Prostate gland (tissue), 2 donors: ENCODE measurements around the gene PPM1N. TPM values are rescaled to one million over a fixed set of nuclear protein-coding genes. Genes with fewer than 3 reads are reported as not detected.
A peak's percentile ranks its signal among the peaks of the same experiment; 100 is the strongest.

Source experiments
- DNase-seq: peaks from one replicate; pipeline ENCODE4 v3.0.0-alpha.2; 2019; ENCODE audit warnings: low spot score
- H3K27ac ChIP-seq, 2 donors: fragments of 200-600 bp; sonication (generic); 2 replicates each; pipeline ENCODE4 v1.5.1; 2017 to 2019
- H3K27me3 ChIP-seq: fragments of 200-600 bp; sonication (generic); replicated peaks from 2 replicates; pipeline ENCODE4 v1.5.1; 2019; ENCODE audit not compliant: insufficient read depth
- H3K36me3 ChIP-seq, 2 donors: fragments of 200-600 bp; sonication (generic); 1 replicate in 1 of 2; 2 replicates in 1 of 2; pipeline versions ENCODE4 v1.5.1 to v1.8.1; 2017 to 2019
- H3K4me1 ChIP-seq: fragments of 200-600 bp; sonication (generic); replicated peaks from 2 replicates; pipeline ENCODE4 v1.5.1; 2019
- H3K4me3 ChIP-seq, 2 donors: fragments of 200-600 bp; sonication (generic); 2 replicates each; pipeline ENCODE4 v1.5.1; 2017 to 2019
- H3K9me3 ChIP-seq: fragments of 200-600 bp; sonication (generic); 2 replicates; pipeline ENCODE4 v1.5.1; 2017
- POLR2A ChIP-seq: fragments of 450-650 bp; IDR thresholded peaks from one replicate; pipeline ENCODE4 v1.6.1; 2016; ENCODE audit warnings: antibody characterized with exemption, mild to moderate bottlenecking
- POLR2AphosphoS5 ChIP-seq: sonication (generic); formaldehyde crosslinking; IDR thresholded peaks from one replicate; pipeline ENCODE4 v1.6.1; 2017; ENCODE audit warnings: antibody characterized with exemption
- WGBS: methylation state at CpG from one replicate; pipeline ENCODE4 v1.1.5; 2018; 5-methylcytosine and 5-hydroxymethylcytosine counted together
- intact Hi-C: fragments of 100-400 bp; cut with DNase I; formaldehyde crosslinking; loops from one replicate; pipeline ENCODE4 v1.14.2; 2022
- total RNA-seq, 2 donors: library from RNA; depleted of rRNA; stranded (reverse); fragments of >200 nt; gene quantifications; one replicate each; pipeline ENCODE4 v1.1.0, GENCODE V29; 2016
- TF ChIP-seq, protein P1 (sequence below), 4 experiments: fragments of 200-600 bp in 2 of 4; fragments of 450-650 bp in 2 of 4; sonication (generic) in 2 of 4; IDR thresholded peaks; 1 replicate in 3 of 4; 2 replicates in 1 of 4; pipeline ENCODE4 v1.5.1; 2016 to 2019; ENCODE audit warnings: antibody characterized with exemption in 4 of 4, mild to moderate bottlenecking in 2 of 4, moderate library complexity in 2 of 4

The PPM1N gene
- total RNA-seq, 2 donors from 2014 or later = 0.36 to 1.8 TPM

DNA sequence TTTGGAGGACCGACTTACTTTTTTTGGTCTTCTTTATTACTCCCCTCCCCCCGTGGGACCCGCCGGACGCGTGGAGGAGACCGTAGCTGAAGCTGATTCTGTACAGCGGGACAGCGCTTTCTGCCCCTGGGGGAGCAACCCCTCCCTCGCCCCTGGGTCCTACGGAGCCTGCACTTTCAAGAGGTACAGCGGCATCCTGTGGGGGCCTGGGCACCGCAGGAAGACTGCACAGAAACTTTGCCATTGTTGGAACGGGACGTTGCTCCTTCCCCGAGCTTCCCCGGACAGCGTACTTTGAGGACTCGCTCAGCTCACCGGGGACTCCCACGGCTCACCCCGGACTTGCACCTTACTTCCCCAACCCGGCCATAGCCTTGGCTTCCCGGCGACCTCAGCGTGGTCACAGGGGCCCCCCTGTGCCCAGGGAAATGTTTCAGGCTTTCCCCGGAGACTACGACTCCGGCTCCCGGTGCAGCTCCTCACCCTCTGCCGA is 30.0 kb upstream of the PPM1N start:
- Histone ChIP-seq H3K9me3 (no peaks in the 10 kb centered on the region), H3K4me1 (peaks cover 10% of the 10 kb centered on the region), H3K27me3 (no peaks in the 10 kb centered on the region), H3K27ac (peak overlapping the region; percentile 98 to 99), H3K4me3 (peak overlapping the region; percentile 54 to 67), H3K36me3 (no peaks in the 10 kb centered on the region)
- intact Hi-C loops = no loop called here
- DNase-seq = no peak
- 1% methylated on average over 31 of the region's 31 CpGs for WGBS
- no peak for TF ChIP-seq POLR2AphosphoS5
- TF ChIP-seq, protein P1, sequence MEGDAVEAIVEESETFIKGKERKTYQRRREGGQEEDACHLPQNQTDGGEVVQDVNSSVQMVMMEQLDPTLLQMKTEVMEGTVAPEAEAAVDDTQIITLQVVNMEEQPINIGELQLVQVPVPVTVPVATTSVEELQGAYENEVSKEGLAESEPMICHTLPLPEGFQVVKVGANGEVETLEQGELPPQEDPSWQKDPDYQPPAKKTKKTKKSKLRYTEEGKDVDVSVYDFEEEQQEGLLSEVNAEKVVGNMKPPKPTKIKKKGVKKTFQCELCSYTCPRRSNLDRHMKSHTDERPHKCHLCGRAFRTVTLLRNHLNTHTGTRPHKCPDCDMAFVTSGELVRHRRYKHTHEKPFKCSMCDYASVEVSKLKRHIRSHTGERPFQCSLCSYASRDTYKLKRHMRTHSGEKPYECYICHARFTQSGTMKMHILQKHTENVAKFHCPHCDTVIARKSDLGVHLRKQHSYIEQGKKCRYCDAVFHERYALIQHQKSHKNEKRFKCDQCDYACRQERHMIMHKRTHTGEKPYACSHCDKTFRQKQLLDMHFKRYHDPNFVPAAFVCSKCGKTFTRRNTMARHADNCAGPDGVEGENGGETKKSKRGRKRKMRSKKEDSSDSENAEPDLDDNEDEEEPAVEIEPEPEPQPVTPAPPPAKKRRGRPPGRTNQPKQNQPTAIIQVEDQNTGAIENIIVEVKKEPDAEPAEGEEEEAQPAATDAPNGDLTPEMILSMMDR (IDR thresholded peaks at IDR 0.05) = peak in 1 of 4 experiments; percentile 10

DNA sequence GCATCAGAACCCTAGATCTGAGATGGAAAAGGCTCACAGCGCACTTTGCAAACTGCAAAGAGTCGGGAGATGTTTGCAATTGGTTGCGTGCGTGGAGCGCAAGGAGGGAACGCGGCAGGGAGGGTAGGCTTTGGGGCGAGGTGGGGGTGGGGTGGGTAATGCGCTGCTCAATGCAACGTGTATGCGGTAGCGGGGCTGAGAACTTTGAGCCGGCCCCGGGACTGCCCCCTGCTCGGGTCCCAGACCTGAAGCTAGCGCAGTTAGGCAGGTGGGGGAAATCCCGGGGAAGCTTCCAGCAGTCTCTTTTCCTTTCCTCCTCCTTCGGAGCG is 29.5 kb upstream of the PPM1N start:
- Histone ChIP-seq H3K27ac (peak overlapping the region; percentile 98 to 99), H3K27me3 (no peaks in the 10 kb centered on the region), H3K4me1 (peaks cover 10% of the 10 kb centered on the region), H3K4me3 (peak overlapping the region; percentile 54 to 67), H3K9me3 (no peaks in the 10 kb centered on the region), H3K36me3 (no peaks in the 10 kb centered on the region)
- intact Hi-C loops = no loop called here
- 1% methylated on average over 19 of the region's 19 CpGs for WGBS
- no peak for TF ChIP-seq POLR2A
- TF ChIP-seq, protein P1 (IDR thresholded peaks at IDR 0.05) = no peak
- no peak for TF ChIP-seq POLR2AphosphoS5
- no peak for DNase-seq

DNA sequence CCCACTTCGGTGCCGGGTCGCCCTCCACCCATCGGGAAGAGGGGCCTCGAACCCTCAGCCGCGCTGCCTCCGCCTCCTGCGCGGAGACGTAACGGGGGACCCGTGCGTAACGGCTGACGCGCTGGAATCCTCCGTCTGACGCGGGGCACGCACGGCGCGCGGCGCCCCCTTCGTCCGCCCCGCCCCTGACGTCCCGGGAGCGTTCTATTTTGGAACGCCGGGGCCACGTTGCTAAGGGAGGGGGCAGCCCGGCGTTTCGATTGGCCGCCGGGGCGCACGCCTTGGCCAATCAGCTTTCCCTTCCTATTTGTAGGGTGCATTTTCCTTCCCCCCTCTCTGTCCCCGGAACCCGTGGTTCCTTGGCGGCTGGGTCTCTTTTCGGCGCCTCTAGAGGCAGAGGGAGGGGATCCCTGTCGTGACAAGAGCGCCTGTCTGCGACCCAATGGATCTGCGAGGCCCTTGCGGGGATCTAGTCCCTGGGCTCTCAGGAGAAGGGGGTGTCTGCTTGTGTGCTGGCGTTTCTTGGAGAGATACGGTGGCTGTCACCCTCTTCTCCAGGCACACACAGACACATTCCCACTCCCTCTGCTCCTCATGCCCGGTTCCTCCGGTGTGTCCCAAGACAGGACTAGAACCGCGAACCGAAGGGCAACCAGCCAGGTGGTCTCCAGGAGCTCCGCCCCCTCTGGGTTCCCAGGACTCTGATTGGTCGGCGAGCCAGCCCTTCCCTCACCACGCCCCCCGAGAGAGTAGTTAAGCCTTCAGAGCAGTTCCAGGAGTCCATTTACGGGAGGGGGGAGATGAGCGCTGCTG is 28.9 kb upstream of the PPM1N start:
- Histone ChIP-seq H3K9me3 (no peaks in the 10 kb centered on the region), H3K4me1 (peaks cover 10% of the 10 kb centered on the region), H3K4me3 (peak overlapping the region; percentile 54 to 67), H3K36me3 (no peaks in the 10 kb centered on the region), H3K27me3 (no peaks in the 10 kb centered on the region), H3K27ac (peak overlapping the region; percentile 98 to 99)
- intact Hi-C loops = no loop called here
- WGBS = 0% methylated on average over 66 of the region's 66 CpGs
- peak; percentile 93 for DNase-seq
- TF ChIP-seq POLR2AphosphoS5 = peak; percentile 98
- TF ChIP-seq, protein P1 (IDR thresholded peaks at IDR 0.05) = peak in 2 of 4 experiments; percentile 28 to 32
- TF ChIP-seq POLR2A = peak; percentile 93

DNA sequence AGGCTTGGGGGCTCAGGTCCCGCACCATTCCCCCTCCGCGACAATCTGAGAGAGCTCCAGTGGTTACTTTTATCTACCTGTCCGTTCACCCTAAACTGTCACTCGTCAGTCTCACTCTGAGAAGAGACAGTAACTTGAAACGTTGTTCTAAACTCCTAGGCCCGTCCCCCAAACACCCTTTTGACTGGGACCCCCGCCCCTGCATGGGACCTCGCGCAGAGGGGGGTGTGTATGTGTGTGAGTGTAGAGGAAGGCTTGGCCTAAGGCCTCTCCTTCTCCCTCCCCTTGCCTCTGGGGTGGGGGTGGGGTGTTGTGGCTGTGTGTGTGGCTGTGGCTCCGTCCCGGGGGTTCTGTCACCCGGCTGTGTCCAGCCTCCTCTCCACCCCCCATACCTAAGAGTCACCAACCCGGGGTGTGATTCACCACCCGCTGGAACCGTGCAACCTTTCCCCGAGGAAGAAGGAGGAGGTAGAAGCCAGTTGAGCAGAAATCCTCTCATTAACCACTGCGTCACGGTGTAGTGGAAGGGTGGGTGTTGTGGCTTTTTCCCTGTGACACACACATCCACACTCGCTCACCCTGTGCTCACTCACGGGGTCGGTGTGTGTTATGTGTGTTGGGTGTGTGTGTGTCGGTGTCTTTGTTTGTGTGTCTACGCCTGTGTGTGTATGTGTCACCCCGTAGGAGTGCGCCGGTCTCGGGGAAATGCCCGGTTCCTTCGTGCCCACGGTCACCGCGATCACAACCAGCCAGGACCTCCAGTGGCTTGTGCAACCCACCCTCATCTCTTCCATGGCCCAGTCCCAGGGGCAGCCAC is 28.1 kb upstream of the PPM1N start:
- TF ChIP-seq, protein P1 (IDR thresholded peaks at IDR 0.05) = no peak
- peaks cover 10% of the 10 kb centered on the region for H3K4me1 ChIP-seq
- intact Hi-C loops = no loop called here
- WGBS = 46% methylated on average over 33 of the region's 33 CpGs
- H3K4me3 ChIP-seq = peak overlapping the region; percentile 54 to 67
- no peak for DNase-seq
- no peaks in the 10 kb centered on the region for H3K36me3 ChIP-seq
- H3K27me3 ChIP-seq = no peaks in the 10 kb centered on the region
- peak overlapping the region; percentile 98 to 99 for H3K27ac ChIP-seq
- H3K9me3 ChIP-seq = no peaks in the 10 kb centered on the region
